ENCODE measurements around the gene DHCR7.

DNA sequence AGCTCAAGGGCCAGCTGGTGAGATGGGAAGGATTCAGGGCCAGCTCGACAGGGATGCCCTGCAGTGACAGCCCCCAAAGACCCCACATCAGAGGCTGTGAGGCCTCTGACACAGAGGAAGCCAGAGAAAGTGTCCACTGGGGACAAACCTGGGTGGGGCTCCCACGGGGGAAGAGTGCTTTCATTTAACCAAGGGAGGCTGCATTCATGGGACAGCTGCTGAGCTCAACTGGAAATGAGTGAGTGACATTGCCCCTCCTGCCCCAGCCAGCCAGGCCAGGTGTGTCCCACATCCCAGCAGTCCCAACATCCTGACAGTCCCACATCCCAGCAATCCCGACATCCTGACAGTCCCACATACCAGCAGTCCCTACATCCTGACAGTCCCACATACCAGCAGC, 61.0 kb downstream of the DHCR7 start:
- TF ChIP-seq, protein P1, sequence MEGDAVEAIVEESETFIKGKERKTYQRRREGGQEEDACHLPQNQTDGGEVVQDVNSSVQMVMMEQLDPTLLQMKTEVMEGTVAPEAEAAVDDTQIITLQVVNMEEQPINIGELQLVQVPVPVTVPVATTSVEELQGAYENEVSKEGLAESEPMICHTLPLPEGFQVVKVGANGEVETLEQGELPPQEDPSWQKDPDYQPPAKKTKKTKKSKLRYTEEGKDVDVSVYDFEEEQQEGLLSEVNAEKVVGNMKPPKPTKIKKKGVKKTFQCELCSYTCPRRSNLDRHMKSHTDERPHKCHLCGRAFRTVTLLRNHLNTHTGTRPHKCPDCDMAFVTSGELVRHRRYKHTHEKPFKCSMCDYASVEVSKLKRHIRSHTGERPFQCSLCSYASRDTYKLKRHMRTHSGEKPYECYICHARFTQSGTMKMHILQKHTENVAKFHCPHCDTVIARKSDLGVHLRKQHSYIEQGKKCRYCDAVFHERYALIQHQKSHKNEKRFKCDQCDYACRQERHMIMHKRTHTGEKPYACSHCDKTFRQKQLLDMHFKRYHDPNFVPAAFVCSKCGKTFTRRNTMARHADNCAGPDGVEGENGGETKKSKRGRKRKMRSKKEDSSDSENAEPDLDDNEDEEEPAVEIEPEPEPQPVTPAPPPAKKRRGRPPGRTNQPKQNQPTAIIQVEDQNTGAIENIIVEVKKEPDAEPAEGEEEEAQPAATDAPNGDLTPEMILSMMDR (IDR thresholded peaks at IDR 0.05; ENCODE audit: insufficient read depth, low read length): no peak
- TF ChIP-seq GABPA (IDR thresholded peaks at IDR 0.05; ENCODE audit: low read depth): no peak
